NK-92 treated with Interleukin-12 subunit alpha and Interleukin-12 subunit beta, amount 100 ng/mL, for 24 hours (cell line): Measurements from ENCODE around the gene SND1.
"Not testable (repeated sequence)": the region's sequence is repeated elsewhere in the genome, so short reads cannot be mapped to it uniquely, and the experiment has no call there.

Experiments
- DNase-seq: peaks from one replicate; lab custom pipeline; 2025; lab: John Stamatoyannopoulos, UW

Gene SND1

GRCh38 chr7:127831318-127832219 is 179.6 kb downstream of the SND1 start:
- DNase-seq, result no peak

DNA sequence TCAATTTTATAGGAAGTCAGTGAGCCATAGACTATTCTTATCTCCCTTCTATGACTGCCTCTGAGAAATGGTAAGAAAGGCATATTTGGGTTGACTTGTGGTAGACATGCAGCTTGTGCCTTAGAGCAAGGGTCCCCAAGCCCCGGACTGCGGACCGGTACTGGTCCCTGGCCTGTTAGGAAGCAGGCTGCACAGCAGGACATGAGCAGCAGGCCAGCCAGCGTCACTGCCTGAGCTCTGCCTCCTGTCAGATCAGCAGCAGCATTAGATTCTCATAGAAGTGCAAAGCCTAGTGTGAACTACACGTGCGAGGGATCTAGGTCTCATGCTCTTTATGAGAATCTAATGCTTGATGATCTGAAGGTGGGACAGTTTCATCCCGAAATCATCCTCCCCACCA is 180.6 kb downstream of the SND1 start:
- DNase-seq, result no peak

DNA sequence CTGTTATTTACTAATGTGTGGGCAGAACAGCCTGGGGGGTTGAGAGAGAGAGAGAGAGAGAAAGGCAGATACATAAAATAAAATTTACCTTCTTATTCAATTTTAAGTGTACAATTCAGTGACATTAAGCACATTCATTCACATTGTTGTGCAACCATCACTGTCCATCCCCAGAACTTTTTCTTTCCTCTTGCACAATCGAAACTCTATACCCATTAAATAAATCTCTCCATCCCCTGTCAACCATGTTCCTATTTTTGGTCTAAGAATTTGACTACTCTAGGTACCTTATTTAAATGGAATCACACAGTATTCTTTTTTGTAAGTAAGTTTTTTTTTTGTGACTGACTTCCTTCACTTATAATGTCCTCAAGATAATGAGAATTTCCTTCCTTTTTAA is 181.6 kb downstream of the SND1 start:
- no peak for DNase-seq

GRCh38 chr7:127835679-127836078 is 183.7 kb downstream of the SND1 start:
- DNase-seq, result no peak

DNA sequence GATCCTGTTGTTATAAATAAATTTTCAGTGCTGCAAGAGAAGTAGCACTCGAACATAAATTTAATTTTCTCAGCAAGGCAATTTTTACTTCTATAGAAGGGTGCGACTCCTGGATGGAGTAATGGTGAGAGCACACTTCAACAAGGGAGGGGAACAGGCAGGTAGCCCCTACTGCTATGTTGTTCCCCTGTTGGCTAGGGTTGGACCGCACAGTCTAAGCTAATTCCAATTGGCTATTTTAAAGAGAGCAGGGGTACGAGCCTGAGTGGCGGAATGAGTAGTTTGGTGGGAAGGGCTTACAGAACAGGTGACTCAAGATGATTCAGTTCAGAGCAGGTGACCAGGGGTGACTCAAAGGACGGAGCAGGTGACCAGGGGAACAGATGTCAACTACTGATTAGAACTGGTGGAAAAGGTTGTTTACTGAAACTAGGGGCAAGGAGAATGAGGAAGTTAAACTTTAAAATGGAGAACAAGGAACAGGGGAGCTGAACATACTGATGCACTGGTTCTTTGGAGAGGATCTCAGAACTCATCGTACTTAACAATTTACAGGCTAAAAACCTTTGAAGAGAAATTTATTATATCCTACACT is 185.9 kb downstream of the SND1 start:
- not testable (repeated sequence) for DNase-seq

DNA sequence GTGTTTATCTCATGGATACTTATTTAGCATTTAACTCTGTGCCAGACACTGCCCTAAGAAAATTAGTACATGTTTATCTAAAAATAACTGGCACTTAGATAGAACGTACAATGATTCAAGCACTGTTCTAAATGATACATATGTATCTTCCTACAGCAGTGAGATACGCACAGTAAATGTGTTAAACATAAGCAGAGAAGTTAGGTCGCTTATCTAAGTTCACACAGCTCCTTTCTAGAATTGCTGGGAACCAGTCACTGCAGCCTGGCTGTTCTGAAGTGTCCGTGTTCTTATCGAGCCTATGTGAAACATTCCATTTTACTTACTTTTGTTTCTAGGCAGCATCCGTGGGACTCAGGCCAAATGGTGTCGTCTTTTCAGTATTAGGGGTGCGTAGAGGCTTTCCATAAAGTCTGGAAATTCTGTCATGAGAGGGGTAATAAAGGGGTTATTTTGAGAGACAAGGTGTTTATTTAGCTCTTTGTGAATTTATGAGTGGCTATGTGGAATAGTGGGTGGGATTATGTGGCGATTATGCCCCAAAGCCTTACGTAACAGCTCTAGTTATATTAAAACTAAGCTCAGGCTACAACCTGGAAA is 186.9 kb downstream of the SND1 start:
- no peak for DNase-seq

DNA sequence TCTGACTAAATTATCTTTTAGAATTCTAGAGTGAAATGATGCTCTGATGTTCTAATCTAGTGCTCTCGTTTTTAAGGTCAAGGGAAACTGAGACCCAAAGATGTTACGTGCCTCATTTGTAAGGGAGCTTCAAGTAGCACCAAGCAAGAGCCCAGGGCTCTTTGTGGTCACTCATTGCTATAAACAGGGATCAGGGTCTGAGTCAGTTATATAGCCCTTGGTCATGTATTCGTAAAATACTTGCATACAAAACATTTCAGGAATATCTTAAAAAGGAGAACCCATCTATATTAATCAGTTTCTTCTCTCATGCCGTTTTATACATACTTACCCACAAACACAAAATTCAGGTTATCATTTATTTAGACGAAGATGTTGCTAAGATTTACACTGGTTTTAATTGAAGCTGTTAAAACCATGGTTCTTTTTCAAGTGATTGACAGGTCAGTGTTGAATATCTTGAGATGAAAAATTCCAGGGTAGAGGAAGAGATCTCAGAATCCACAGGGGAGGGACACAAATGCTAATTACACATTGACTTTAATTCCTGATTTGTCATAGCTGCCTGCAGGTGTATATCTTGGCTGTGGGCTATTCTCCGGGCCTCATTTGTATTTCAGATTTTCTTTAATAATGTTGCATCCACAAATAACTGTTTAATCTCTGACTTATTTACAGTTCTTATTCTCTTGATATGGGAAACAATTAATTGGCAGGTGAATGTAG is 188.4 kb downstream of the SND1 start:
- DNase-seq, result no peak

- DNase-seq, result no peak
Measured at GRCh38 chr7:127844165-127844564, 192.2 kb downstream of the SND1 start.

GRCh38 chr7:127844707-127845331 is 192.8 kb downstream of the SND1 start:
- no peak for DNase-seq

DNA sequence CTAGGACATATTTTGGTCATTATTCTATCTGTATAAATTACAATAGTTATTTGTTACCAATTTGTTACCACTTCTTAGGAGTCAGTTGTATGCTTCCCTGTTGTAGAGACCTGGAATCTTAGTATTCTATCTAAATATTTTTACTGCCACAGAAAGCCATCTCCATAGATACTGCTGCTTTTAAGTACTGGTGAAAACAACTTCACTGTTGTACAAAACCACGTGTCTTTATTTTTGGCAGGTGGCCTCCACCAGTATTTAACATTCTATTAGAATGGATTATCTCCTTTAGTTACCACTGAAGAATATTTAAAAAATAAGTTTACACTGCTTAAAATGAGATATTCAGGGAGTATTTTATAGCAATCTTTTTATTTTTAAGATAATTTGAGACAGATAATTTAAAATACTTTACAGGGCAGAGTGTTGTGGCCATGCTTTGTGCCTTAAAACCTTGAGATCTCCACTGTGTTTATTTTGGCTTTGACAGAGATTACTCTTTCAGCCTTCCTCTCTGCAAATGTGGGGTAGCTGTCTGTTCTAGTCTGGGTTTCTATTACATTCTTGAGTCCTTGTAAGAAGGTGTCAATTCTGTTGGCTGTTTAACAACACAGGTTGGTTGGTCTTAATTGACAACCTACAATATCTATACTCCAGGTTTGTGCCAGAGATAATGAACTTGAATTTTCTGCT is 193.7 kb downstream of the SND1 start:
- DNase-seq, result no peak

- DNase-seq, result no peak
Measured at GRCh38 chr7:127847641-127848040, 195.6 kb downstream of the SND1 start.

DNA sequence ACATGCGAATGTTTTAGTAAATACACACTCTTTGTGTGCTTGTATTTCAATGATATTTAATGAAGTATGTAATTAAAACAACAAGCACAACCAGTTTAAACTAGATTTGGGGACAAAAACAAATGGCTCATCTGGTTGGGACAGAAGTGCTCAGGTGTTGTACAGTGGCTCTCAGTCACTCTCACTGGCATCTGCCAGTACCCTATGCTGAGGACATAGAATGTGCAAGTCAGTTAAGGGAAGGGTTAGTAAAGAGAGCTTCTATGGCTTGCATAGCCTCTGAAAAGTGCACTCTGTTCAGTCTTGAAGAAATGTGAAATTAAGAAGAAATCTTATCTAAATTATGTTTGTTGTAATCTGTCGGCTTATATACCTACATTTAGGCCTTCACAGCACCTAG is 196.2 kb downstream of the SND1 start:
- no peak for DNase-seq

DNA sequence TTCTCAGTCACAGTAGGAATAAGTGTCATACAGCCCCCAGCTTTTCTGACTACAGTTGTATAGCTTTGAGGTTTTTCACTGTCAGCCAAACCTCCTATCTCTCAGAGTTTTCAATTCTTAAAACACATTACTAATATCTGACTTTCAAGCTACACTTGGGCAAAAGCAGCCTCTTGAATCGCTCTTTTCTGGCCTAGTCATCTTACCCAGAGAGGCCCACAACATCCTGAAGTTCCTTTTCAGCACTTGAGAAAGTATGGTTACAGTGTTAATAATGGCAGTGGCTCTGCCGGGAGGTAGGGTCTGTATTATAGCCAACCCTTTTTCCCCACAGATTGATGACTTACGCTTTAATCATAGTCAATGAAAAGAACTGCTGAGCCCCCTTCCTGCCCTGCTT is 198.2 kb downstream of the SND1 start:
- DNase-seq, result no peak

GRCh38 chr7:127854383-127854782 is 202.4 kb downstream of the SND1 start:
- no peak for DNase-seq

DNA sequence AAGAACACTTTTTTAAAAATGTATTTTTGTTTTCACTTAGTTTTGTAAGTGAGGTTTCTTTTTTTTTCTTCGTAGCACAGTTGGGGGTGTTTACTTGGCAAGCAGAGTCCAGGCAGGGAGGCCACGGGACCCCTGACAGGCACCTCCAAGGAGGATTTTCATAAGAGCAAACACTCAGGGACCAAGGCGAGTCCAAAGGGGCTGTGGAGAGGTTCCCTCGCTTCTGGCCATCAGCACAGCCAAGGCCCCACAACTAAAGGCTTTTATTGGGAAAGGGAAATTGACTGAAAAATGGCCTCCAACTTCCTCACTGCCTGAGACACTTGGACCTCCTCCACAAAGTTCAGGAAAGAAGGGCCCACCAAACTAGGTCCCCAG is 205.5 kb downstream of the SND1 start:
- DNase-seq, result no peak

- DNase-seq, result no peak
Measured at GRCh38 chr7:127858091-127858914, 206.3 kb downstream of the SND1 start.

- no peak for DNase-seq
Measured at GRCh38 chr7:127858915-127859189, 206.9 kb downstream of the SND1 start.

GRCh38 chr7:127859330-127859729 is 207.3 kb downstream of the SND1 start:
- no peak for DNase-seq

DNA sequence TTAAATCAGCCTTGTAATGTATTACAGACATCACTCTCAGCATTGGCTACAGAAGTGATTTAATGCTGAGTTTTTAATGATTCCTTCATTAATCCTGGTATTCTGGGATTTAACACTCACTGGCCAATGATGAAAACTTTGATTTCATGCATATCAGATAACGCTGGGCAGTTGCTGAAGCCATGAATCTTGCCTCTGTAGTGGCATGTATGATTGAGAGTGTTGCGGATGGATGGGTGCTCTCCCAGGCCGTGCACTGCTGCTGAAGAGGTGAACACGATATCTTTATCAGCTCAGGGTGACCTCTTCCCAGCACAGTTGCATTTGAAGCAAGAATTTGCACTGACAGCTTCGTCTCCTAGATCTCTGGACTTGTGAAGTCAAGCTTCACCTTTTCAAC is 210.5 kb downstream of the SND1 start:
- DNase-seq, result no peak

- no peak for DNase-seq
Measured at GRCh38 chr7:127863082-127863481, 211.1 kb downstream of the SND1 start.

DNA sequence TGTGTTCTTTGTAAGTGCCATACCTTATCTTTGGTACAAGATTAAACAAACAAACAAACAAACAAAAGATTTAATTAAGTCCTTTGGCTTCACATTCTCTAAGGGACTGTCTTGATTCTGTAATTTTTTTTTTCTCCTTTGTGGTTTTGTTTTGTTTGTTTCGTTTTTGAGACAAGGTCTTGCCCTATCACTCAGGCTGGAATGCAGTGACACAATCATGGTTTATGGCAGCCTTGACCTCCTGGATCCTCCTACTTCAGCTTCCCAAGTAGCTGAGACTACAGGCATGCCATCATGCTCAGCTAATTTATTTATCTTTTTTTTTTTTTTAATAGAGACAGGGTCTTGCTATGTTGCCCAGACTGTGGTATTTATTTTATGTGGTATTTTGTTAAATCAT is 213.5 kb downstream of the SND1 start:
- DNase-seq, result no peak
